GM23248 (cell line): Measurements from ENCODE around the gene CITED4. TPM values are rescaled to one million over a fixed set of nuclear protein-coding genes. Genes with fewer than 3 reads are reported as not detected.

Source experiments
- DNase-seq: peaks from one replicate; pipeline ENCODE4 v3.0.0-alpha.2; 2015
- H2AFZ ChIP-seq: fragments of 200-600 bp; sonication (generic); 2 replicates; pipeline ENCODE4 v1.6.1; 2016; ENCODE audit warnings: antibody characterized with exemption
- H3F3A ChIP-seq: fragments of 200-600 bp; sonication (generic); 2 replicates; pipeline ENCODE4 v1.6.1; 2016; ENCODE audit warnings: mild to moderate bottlenecking, antibody characterized with exemption, mixed run types; ENCODE audit not compliant: insufficient read depth
- H3K27ac ChIP-seq: fragments of 200-600 bp; sonication (generic); 2 replicates; pipeline ENCODE4 v1.5.1; 2016; ENCODE audit warnings: mild to moderate bottlenecking
- H3K27me3 ChIP-seq: fragments of 200-600 bp; sonication (generic); replicated peaks from 2 replicates; pipeline ENCODE4 v1.6.1; 2016; ENCODE audit warnings: mild to moderate bottlenecking; ENCODE audit not compliant: insufficient read depth
- H3K36me3 ChIP-seq: fragments of 200-600 bp; sonication (generic); 2 replicates; pipeline ENCODE4 v1.6.1; 2016; ENCODE audit warnings: low read depth, mild to moderate bottlenecking
- H3K4me1 ChIP-seq: fragments of 200-600 bp; sonication (generic); 2 replicates; pipeline ENCODE4 v1.6.1; 2016; ENCODE audit warnings: mild to moderate bottlenecking; ENCODE audit not compliant: insufficient read depth
- H3K4me2 ChIP-seq: fragments of 200-600 bp; sonication (generic); one replicate; pipeline ENCODE4 v1.6.1; 2016; ENCODE audit warnings: mild to moderate bottlenecking; ENCODE audit not compliant: unreplicated experiment
- H3K4me3 ChIP-seq: fragments of 200-600 bp; sonication (generic); 2 replicates; pipeline ENCODE4 v1.5.1; 2016; ENCODE audit warnings: mild to moderate bottlenecking
- H3K79me2 ChIP-seq: fragments of 200-600 bp; sonication (generic); 2 replicates; pipeline ENCODE4 v1.6.1; 2016; ENCODE audit warnings: mild to moderate bottlenecking; ENCODE audit not compliant: insufficient read depth
- H3K9ac ChIP-seq: fragments of 200-600 bp; sonication (generic); 2 replicates; pipeline ENCODE4 v1.6.1; 2016; ENCODE audit warnings: mild to moderate bottlenecking
- H3K9me2 ChIP-seq: fragments of 200-600 bp; sonication (generic); 2 replicates; pipeline ENCODE4 v1.6.1; 2016; ENCODE audit warnings: mixed run types, mild to moderate bottlenecking, moderate library complexity; ENCODE audit not compliant: insufficient read depth
- H3K9me3 ChIP-seq: fragments of 200-600 bp; sonication (generic); one replicate; pipeline ENCODE4 v1.6.1; 2017; ENCODE audit warnings: low read depth
- H4K20me1 ChIP-seq: fragments of 200-600 bp; sonication (generic); 2 replicates; pipeline ENCODE4 v1.6.0; 2016; ENCODE audit not compliant: insufficient read depth
- EZH2 ChIP-seq: fragments of 200-600 bp; sonication (generic); IDR thresholded peaks from 2 replicates; pipeline ENCODE4 v1.6.1; 2018; ENCODE audit warnings: antibody characterized with exemption, mild to moderate bottlenecking; ENCODE audit not compliant: insufficient read depth, poor library complexity, severe bottlenecking
- EZH2phosphoT487 ChIP-seq: fragments of 200-600 bp; sonication (generic); IDR thresholded peaks from 2 replicates; pipeline ENCODE4 v1.6.1; 2018; ENCODE audit warnings: antibody characterized with exemption, moderate library complexity, mild to moderate bottlenecking, low read depth; ENCODE audit not compliant: insufficient read depth
- WGBS, 2 experiments: methylation state at CpG; one replicate each; pipeline ENCODE4 v1.1.6; 2015 to 2017; ENCODE audit warnings: low lambda C conversion rate in 2 of 2, low coverage in 1 of 2; ENCODE audit errors: missing lambda C conversion rate in 2 of 2; 5-methylcytosine and 5-hydroxymethylcytosine counted together
- in situ Hi-C: fragments of 300-500 bp; cut with MboI; formaldehyde crosslinking; loops from 2 replicates; pipeline ENCODE4 v1.15.0; 2020
- polyA plus RNA-seq: library from polyadenylated mRNA; unstranded; fragments of >200 nt; fragmentation: Nextera tagmentation; extraction: Ambion mirVana; gene quantifications from 2 replicates; pipeline ENCODE4 v1.2.1, GENCODE V29; 2016
- total RNA-seq: library from RNA; depleted of rRNA; stranded (reverse); fragments of >200 nt; shearing (Covaris generic); gene quantifications from 2 replicates; pipeline ENCODE4 v1.2.3, GENCODE V29; 2014

Gene CITED4
- total and polyA plus RNA-seq, 2 experiments from 2014 or later, result not detected

DNA sequence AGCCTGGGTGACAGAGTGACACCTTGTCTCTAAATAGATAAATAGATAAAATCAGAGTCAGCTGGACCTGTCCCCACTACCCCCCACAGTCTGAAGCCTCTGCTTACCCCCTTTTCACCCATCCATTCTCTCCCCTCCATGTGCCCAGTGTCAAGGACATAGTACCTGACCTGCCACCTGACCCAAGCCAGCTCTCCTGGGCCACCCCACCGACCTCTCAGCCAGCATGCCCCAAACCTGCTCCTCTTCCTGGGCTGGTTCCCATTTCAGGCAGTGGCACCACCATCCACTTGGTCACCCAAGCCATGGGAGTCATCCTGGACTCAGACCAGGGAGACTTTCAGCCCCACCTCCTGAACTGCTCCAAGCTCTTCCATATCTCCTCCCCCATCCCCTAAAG is 28.2 kb downstream of the CITED4 start:
- no peak overlapping the region for H3K4me3 ChIP-seq
- no peaks in the 10 kb centered on the region for H3K79me2 ChIP-seq
- no peaks in the 10 kb centered on the region for H3K36me3 ChIP-seq
- H3K9me2 ChIP-seq, result no peaks in the 10 kb centered on the region
- in situ Hi-C loops, result no loop called here
- 33 to 43% methylated on average over 1 of the region's 1 CpG for WGBS, 2 experiments
- H3K4me1 ChIP-seq, result no peaks in the 10 kb centered on the region
- no peak overlapping the region for H2AFZ ChIP-seq
- no peak overlapping the region for H3K27ac ChIP-seq
- H3K4me2 ChIP-seq, result no peak overlapping the region
- TF ChIP-seq EZH2 (no peak), EZH2phosphoT487 (no peak)
- no peaks in the 10 kb centered on the region for H3K9me3 ChIP-seq
- no peak overlapping the region for H3K9ac ChIP-seq
- H4K20me1 ChIP-seq, result no peaks in the 10 kb centered on the region
- no peaks in the 10 kb centered on the region for H3F3A ChIP-seq
- DNase-seq, result no peak
- H3K27me3 ChIP-seq, result peaks cover 24% of the 10 kb centered on the region

DNA sequence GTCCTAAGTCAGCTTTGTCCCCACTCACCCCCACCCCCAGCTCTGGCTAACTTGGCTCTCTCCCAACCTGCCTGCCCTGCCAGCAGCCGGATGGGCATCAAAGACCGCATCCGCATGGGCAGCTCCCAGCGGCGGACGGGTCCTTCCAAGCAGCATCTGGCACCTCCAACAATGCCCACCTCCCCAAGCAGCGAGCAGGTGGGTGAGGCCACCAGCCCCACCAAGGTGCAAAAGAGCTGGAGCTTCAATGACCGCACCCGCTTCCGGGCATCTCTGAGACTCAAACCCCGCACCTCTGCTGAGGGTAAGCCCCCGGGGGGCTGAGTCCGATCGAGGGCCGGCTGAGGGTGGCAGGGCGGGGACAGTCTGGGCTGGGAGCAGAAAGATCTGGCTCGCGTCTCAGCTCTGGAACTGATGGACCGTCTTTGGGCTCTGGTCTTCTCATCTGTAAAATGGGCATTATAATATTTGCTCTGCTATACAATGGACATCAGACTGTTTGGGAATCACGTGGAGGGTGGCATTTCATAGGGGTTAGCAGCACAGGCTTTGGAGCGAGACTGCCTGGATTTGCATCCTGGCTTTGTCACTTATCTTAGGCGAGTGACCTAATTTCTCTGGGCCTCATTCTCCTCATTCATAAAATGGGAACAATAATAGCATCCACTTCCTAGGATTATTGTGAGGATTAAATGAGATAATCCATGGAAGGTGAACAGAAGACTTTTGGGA is 31.0 kb downstream of the CITED4 start:
- 77 to 81% methylated on average over 19 to 22 of the region's 22 CpGs for WGBS, 2 experiments
- Histone ChIP-seq H4K20me1 (no peaks in the 10 kb centered on the region), H3K4me1 (no peaks in the 10 kb centered on the region), H3K27me3 (peaks cover 20% of the 10 kb centered on the region), H2AFZ (no peak overlapping the region), H3K9me2 (no peaks in the 10 kb centered on the region), H3F3A (no peaks in the 10 kb centered on the region), H3K4me2 (no peak overlapping the region), H3K9me3 (no peaks in the 10 kb centered on the region), H3K4me3 (no peak overlapping the region), H3K79me2 (no peaks in the 10 kb centered on the region), H3K9ac (no peak overlapping the region), H3K27ac (no peak overlapping the region), H3K36me3 (no peaks in the 10 kb centered on the region)
- in situ Hi-C loops, result no loop called here
- TF ChIP-seq EZH2phosphoT487 (no peak), EZH2 (no peak)
- no peak for DNase-seq

DNA sequence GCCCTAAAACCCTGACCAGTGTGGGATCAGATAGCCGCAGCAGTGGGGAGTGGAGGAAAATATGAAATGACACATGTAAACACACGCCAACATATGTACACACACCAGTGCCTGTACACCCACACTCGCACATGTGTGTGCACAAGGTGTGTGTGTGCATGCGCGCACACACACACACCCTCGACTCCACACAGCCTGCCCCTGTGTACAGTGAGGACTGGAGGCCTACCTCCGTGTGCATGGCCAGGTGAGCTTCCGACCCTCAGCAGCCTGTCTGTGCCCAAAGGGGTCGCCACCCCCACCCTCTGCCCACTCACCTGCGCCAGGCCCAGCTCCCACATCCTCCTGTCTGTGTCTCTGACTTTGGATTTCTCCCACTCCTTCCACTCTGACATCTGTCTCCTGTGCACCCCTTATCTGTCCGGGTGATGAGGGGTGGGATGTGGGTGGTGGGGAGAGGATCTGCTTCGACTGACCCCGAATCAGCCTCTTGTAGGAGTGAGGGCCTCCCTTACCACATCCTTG is 31.7 kb downstream of the CITED4 start:
- TF ChIP-seq EZH2phosphoT487, result no peak
- TF ChIP-seq EZH2, result no peak
- Histone ChIP-seq H3K27ac (no peak overlapping the region), H3K4me1 (no peaks in the 10 kb centered on the region), H2AFZ (no peak overlapping the region), H3K9me2 (no peaks in the 10 kb centered on the region), H4K20me1 (no peaks in the 10 kb centered on the region), H3K79me2 (no peaks in the 10 kb centered on the region), H3K4me3 (no peak overlapping the region), H3K9ac (no peak overlapping the region), H3K36me3 (no peaks in the 10 kb centered on the region), H3K4me2 (no peak overlapping the region), H3K27me3 (peaks cover 13% of the 10 kb centered on the region), H3F3A (no peaks in the 10 kb centered on the region), H3K9me3 (no peaks in the 10 kb centered on the region)
- in situ Hi-C loops, result no loop called here
- no peak for DNase-seq
- WGBS, 2 experiments, result 80 to 88% methylated on average over 13 of the region's 13 CpGs

DNA sequence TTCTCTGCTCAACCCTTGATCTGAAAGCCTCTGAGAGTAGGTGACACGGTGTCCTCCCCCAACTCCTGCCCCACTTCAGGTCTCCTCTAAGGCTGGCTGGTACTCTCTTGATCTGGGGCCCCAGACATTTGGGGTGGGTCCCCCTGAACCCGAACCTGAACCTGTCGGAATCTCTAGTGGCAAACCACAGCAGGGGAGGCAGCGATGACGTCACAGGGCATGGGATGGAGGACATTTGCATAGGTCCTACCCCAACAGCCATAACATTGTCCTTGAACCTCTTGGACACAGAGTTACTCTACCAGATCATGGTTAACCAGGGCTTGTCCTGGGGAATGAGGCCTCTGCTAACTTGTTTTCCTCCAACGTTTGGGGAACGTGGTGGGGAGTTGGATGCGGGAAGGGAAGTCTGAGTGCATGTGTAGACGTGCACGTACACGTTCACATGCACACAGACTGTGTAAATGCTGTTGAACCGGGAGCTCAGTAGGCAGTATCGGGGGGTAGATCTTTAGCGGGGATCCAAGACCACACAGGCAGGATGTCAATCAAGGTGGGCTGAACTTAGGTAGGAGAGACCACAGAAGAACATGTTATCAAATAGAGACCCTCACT is 32.4 kb downstream of the CITED4 start:
- Histone ChIP-seq H3K4me1 (no peaks in the 10 kb centered on the region), H3K9me3 (no peaks in the 10 kb centered on the region), H2AFZ (no peak overlapping the region), H3K4me3 (no peak overlapping the region), H3K4me2 (no peak overlapping the region), H3K9me2 (no peaks in the 10 kb centered on the region), H3K9ac (no peak overlapping the region), H4K20me1 (no peaks in the 10 kb centered on the region), H3K27ac (no peak overlapping the region), H3K79me2 (no peaks in the 10 kb centered on the region), H3K36me3 (no peaks in the 10 kb centered on the region), H3F3A (no peaks in the 10 kb centered on the region), H3K27me3 (peaks cover 8% of the 10 kb centered on the region; the same call in 1 of the 2 replicates)
- in situ Hi-C loops, result no loop called here
- DNase-seq, result no peak
- TF ChIP-seq EZH2 (no peak), EZH2phosphoT487 (no peak)
- 68 to 73% methylated on average over 14 of the region's 14 CpGs for WGBS, 2 experiments
